GM13976 (cell line): Measurements from ENCODE around the gene LSM14B.

Experiments used
- DNase-seq: peaks from one replicate; pipeline ENCODE4 v3.0.0; 2012; ENCODE audit warnings: low spot score
- CTCF ChIP-seq: IDR thresholded peaks from 2 replicates; pipeline ENCODE4 v1.5.1; 2012; ENCODE audit warnings: borderline replicate concordance, mild to moderate bottlenecking; ENCODE audit not compliant: insufficient read depth; ENCODE audit errors: extremely low read depth, missing control alignments, control extremely low read depth
- in situ Hi-C: fragments of 300-500 bp; cut with MboI; formaldehyde crosslinking; loops from one replicate; pipeline ENCODE4 v1.12.0; 2022; ENCODE audit warnings: low sequenced_read_pairs, mixed read lengths, inconsistent platforms; ENCODE audit not compliant: unreplicated experiment

Gene LSM14B

GRCh38 chr20:62142252-62143080 lies 20.2 kb downstream of the LSM14B start:
- no peak for TF ChIP-seq CTCF
- DNase-seq = no peak
- in situ Hi-C loops = loop anchor here (10.0 kb wide), 1 partner anchor 128 kb away; no protein-coding TSS in a partner anchor

- no peak for TF ChIP-seq CTCF
- in situ Hi-C loops = loop anchor here (10.0 kb wide), 1 partner anchor 129 kb away; no protein-coding TSS in a partner anchor
- DNase-seq = peak; percentile 95
Observed at GRCh38 chr20:62143081-62143956, 21.0 kb downstream of the LSM14B start, which contains the start of the genes PSMA7 and SS18L1. PSMA7 (minus strand) TSS chr20:62143394; CDS start chr20:62143303, 91 bp downstream. SS18L1 (plus strand) TSS chr20:62143769; CDS start chr20:62143821, 52 bp downstream.

GRCh38 chr20:62143957-62144825 lies 21.9 kb downstream of the LSM14B start:
- in situ Hi-C loops = loop anchor here (10.0 kb wide), 1 partner anchor 129 kb away; no protein-coding TSS in a partner anchor
- no peak for TF ChIP-seq CTCF
- DNase-seq = peak; percentile 79

GRCh38 chr20:62145688-62146018 lies 23.4 kb downstream of the LSM14B start:
- no peak for TF ChIP-seq CTCF
- in situ Hi-C loops = loop anchor here (10.0 kb wide), 1 partner anchor 131 kb away; no protein-coding TSS in a partner anchor

GRCh38 chr20:62146019-62146755 lies 23.9 kb downstream of the LSM14B start:
- no peak for DNase-seq
- TF ChIP-seq CTCF = no peak
- in situ Hi-C loops = loop anchor here (10.0 kb wide), 1 partner anchor 131 kb away; no protein-coding TSS in a partner anchor

More at GRCh38 chr20:62145688-62146018, 23.4 kb downstream of the LSM14B start:
- DNase-seq = no peak
